HepG2 (cell line): ENCODE data around the gene SH2D3A. TPM values are rescaled to one million over a fixed set of nuclear protein-coding genes. Genes with fewer than 3 reads are reported as not detected.
A peak's percentile ranks its signal among the peaks of the same experiment; 100 is the strongest.

ENCODE experiments used
- CBX1 ChIP-seq: IDR thresholded peaks from one replicate; pipeline ENCODE4 v1.6.1; 2016; ENCODE audit warnings: antibody characterized with exemption, low read depth
- DMAP1 ChIP-seq: IDR thresholded peaks from 2 replicates; pipeline ENCODE4 v1.6.1; 2016
- FLYWCH1 ChIP-seq: sonication (generic); formaldehyde crosslinking; IDR thresholded peaks from 2 replicates; pipeline ENCODE4 v1.8.1; 2023; ENCODE audit warnings: mild to moderate bottlenecking, missing genetic modification reagents
- KDM6A ChIP-seq: IDR thresholded peaks from 2 replicates; pipeline ENCODE4 v1.6.1; 2016; ENCODE audit warnings: low read depth
- MED1 ChIP-seq: sonication (generic); formaldehyde crosslinking; IDR thresholded peaks from 2 replicates; pipeline ENCODE4 v1.4.0; 2020; ENCODE audit warnings: missing genetic modification reagents
- MTA3 ChIP-seq: sonication (generic); formaldehyde crosslinking; IDR thresholded peaks from 2 replicates; pipeline ENCODE4 v1.4.0; 2020; ENCODE audit warnings: missing genetic modification reagents
- MTF1 ChIP-seq: sonication (generic); formaldehyde crosslinking; IDR thresholded peaks from 2 replicates; pipeline ENCODE4 v1.5.0; 2020; ENCODE audit warnings: missing genetic modification reagents
- PAWR ChIP-seq: sonication (generic); formaldehyde crosslinking; IDR thresholded peaks from 2 replicates; pipeline ENCODE4 v1.4.0; 2020; ENCODE audit warnings: missing genetic modification reagents, mild to moderate bottlenecking, borderline replicate concordance
- RCOR2 ChIP-seq: IDR thresholded peaks from 2 replicates; pipeline ENCODE4 v1.6.1; 2016; ENCODE audit warnings: missing biosample characterization, missing genetic modification reagents
- SKI ChIP-seq: fragments of 450-650 bp; IDR thresholded peaks from one replicate; pipeline ENCODE4 v1.6.1; 2018; ENCODE audit warnings: mild to moderate bottlenecking; ENCODE audit not compliant: partially characterized antibody
- ZBTB33 ChIP-seq: sonication (generic); formaldehyde crosslinking; IDR thresholded peaks from 2 replicates; pipeline ENCODE4 v1.4.0; 2020; ENCODE audit warnings: missing genetic modification reagents
- ZBTB49 ChIP-seq: sonication (generic); formaldehyde crosslinking; IDR thresholded peaks from 2 replicates; pipeline ENCODE4 v1.4.0; 2020; ENCODE audit warnings: missing genetic modification reagents, borderline replicate concordance
- ZMYM3 ChIP-seq: sonication (generic); formaldehyde crosslinking; IDR thresholded peaks from 2 replicates; pipeline ENCODE4 v1.5.1; 2020; ENCODE audit warnings: mild to moderate bottlenecking, missing genetic modification reagents
- ZNF276 ChIP-seq: sonication (generic); formaldehyde crosslinking; IDR thresholded peaks from 2 replicates; pipeline ENCODE4 v1.4.0; 2020; ENCODE audit warnings: mild to moderate bottlenecking, low read depth, missing genetic modification reagents
- ZNF44 ChIP-seq: sonication (generic); formaldehyde crosslinking; IDR thresholded peaks from 2 replicates; pipeline ENCODE4 v1.5.1; 2020; ENCODE audit warnings: mild to moderate bottlenecking, missing genetic modification reagents
- polyA plus RNA-seq, 8 experiments: library from polyadenylated mRNA; depleted of rRNA in 3 of 8; stranded (reverse) in 7 of 8; unstranded in 1 of 8; fragments of >200 nt; fragmentation: Illumina TruSeq in 4 of 8; extraction: Trizol in 4 of 8; gene quantifications; 2 replicates each; pipeline versions ENCODE4 v1.2.1 to v1.2.3, GENCODE V29; 2011 to 2016; ENCODE audit warnings: low read depth in 4 of 8, missing spikeins in 1 of 8, mixed read lengths in 1 of 8; ENCODE audit not compliant: insufficient read depth in 1 of 8
- total RNA-seq, 5 experiments: library from RNA; depleted of rRNA; stranded (reverse); fragments of >200 nt; fragmentation: Illumina TruSeq; extraction: Trizol; gene quantifications; 2 replicates each; pipeline ENCODE4 v1.2.3, GENCODE V29; 2016; ENCODE audit warnings: low read depth in 1 of 5
- TF ChIP-seq, protein P1 (sequence below): sonication (generic); formaldehyde crosslinking; IDR thresholded peaks from 2 replicates; pipeline ENCODE4 v1.8.0; 2022; ENCODE audit warnings: low read depth, missing genetic modification reagents
- TF ChIP-seq, protein P2 (sequence below): sonication (generic); formaldehyde crosslinking; conservative IDR thresholded peaks from 2 replicates; pipeline ENCODE4 v1.8.0; 2022; ENCODE audit warnings: low read depth, missing genetic modification reagents
- TF ChIP-seq, protein P3 (sequence below): IDR thresholded peaks from 2 replicates; pipeline ENCODE4 v1.6.1; 2016; ENCODE audit warnings: low read depth

The SH2D3A gene
- total and polyA plus RNA-seq, 2 of the 13 experiments (the other 11 are each of a cell fraction or from before 2014, with no cell fraction given), result 1.0 to 2.2 TPM

GRCh38 chr19:6752256-6753177, 14.7 kb downstream of the SH2D3A start (continued):
- TF ChIP-seq DMAP1 (CRISPR knock-in tag), result peak; percentile 52; the same call in 1 of the 2 replicates
- no peak for TF ChIP-seq CBX1
- TF ChIP-seq MTF1 (CRISPR knock-in tag), result 0 out of 2 replicates have a peak, but pooled peaks have one; percentile 28
- TF ChIP-seq ZMYM3 (CRISPR knock-in tag), result no peak; the same call in 1 of the 2 replicates
- peak; percentile 48; the same call in 1 of the 2 replicates for TF ChIP-seq KDM6A (CRISPR knock-in tag)
- TF ChIP-seq ZBTB49 (CRISPR knock-in tag), result no peak
- TF ChIP-seq, protein P1, sequence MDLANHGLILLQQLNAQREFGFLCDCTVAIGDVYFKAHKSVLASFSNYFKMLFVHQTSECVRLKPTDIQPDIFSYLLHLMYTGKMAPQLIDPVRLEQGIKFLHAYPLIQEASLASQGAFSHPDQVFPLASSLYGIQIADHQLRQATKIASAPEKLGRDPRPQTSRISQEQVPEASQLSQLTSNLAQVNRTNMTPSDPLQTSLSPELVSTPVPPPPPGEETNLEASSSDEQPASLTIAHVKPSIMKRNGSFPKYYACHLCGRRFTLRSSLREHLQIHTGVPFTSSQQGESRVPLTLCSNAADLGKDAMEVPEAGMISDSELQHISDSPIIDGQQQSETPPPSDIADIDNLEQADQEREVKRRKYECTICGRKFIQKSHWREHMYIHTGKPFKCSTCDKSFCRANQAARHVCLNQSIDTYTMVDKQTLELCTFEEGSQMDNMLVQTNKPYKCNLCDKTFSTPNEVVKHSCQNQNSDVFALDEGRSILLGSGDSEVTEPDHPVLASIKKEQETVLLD (CRISPR knock-in tag), result no peak
- 0 out of 2 replicates have a peak, but pooled peaks have one; percentile 21 for TF ChIP-seq ZNF44
- TF ChIP-seq PAWR (CRISPR knock-in tag), result no peak
- TF ChIP-seq, protein P2, sequence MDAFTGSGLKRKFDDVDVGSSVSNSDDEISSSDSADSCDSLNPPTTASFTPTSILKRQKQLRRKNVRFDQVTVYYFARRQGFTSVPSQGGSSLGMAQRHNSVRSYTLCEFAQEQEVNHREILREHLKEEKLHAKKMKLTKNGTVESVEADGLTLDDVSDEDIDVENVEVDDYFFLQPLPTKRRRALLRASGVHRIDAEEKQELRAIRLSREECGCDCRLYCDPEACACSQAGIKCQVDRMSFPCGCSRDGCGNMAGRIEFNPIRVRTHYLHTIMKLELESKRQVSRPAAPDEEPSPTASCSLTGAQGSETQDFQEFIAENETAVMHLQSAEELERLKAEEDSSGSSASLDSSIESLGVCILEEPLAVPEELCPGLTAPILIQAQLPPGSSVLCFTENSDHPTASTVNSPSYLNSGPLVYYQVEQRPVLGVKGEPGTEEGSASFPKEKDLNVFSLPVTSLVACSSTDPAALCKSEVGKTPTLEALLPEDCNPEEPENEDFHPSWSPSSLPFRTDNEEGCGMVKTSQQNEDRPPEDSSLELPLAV (CRISPR knock-in tag), result no peak
- TF ChIP-seq SKI, result peak; percentile 28
- no peak for TF ChIP-seq FLYWCH1
- TF ChIP-seq ZNF276, result no peak
- TF ChIP-seq MED1 (CRISPR knock-in tag), result no peak; the same call in 1 of the 2 replicates
- no peak for TF ChIP-seq MTA3
- TF ChIP-seq RCOR2 (CRISPR knock-in tag), result 0 out of 2 replicates have a peak, but pooled peaks have one; percentile 13
- no peak for TF ChIP-seq ZBTB33 (CRISPR knock-in tag)
- TF ChIP-seq, protein P3, sequence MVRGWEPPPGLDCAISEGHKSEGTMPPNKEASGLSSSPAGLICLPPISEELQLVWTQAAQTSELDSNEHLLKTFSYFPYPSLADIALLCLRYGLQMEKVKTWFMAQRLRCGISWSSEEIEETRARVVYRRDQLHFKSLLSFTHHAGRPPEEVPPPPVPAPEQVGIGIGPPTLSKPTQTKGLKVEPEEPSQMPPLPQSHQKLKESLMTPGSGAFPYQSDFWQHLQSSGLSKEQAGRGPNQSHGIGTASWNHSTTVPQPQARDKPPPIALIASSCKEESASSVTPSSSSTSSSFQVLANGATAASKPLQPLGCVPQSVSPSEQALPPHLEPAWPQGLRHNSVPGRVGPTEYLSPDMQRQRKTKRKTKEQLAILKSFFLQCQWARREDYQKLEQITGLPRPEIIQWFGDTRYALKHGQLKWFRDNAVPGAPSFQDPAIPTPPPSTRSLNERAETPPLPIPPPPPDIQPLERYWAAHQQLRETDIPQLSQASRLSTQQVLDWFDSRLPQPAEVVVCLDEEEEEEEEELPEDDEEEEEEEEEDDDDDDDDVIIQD (CRISPR knock-in tag), result no peak
